Skeletal muscle cell (primary cell): ENCODE measurements around the gene ZBTB21.
A peak's percentile ranks its signal among the peaks of the same experiment; 100 is the strongest.

Source experiments
- DNase-seq: peaks from one replicate; pipeline ENCODE4 v3.0.0-alpha.2; 2010; ENCODE audit warnings: low read depth
- H3K4me3 ChIP-seq: 2 replicates; pipeline ENCODE4 v1.5.1; 2011; ENCODE audit warnings: low read depth, mild to moderate bottlenecking, control low read depth, low read length, moderate library complexity

Gene ZBTB21

GRCh38 chr21:42009831-42010506 lies at the start of gene ZBTB21:
Gene ZBTB21 (minus strand): TSS chr21:42010360. CDS start chr21:41994095, 16,265 bp downstream.
- peak within 1 kb of the TSS; percentile 71 for H3K4me3 ChIP-seq
- DNase-seq: peak; percentile 91

- no peak overlapping the region for H3K4me3 ChIP-seq
- no peak for DNase-seq
Observed at GRCh38 chr21:42059721-42060120, 49.6 kb upstream of the ZBTB21 start.

- no peak overlapping the region for H3K4me3 ChIP-seq
- no peak for DNase-seq
Observed at GRCh38 chr21:42059141-42059540, 49.0 kb upstream of the ZBTB21 start.

- DNase-seq: no peak
- H3K4me3 ChIP-seq: no peak overlapping the region
Observed at GRCh38 chr21:42058631-42059111, 48.5 kb upstream of the ZBTB21 start.

GRCh38 chr21:42057851-42058437 lies 47.8 kb upstream of the ZBTB21 start:
- H3K4me3 ChIP-seq: no peak overlapping the region
- DNase-seq: no peak

- no peak for DNase-seq
- H3K4me3 ChIP-seq: no peak overlapping the region
Observed at GRCh38 chr21:42056996-42057689, 47.0 kb upstream of the ZBTB21 start.

GRCh38 chr21:42056468-42056867 lies 46.3 kb upstream of the ZBTB21 start:
- no peak overlapping the region for H3K4me3 ChIP-seq

GRCh38 chr21:42055425-42055824 lies 45.3 kb upstream of the ZBTB21 start:
- DNase-seq: no peak
- H3K4me3 ChIP-seq: no peak overlapping the region

More at GRCh38 chr21:42056468-42056867, 46.3 kb upstream of the ZBTB21 start:
- no peak for DNase-seq

- no peak for DNase-seq
- no peak overlapping the region for H3K4me3 ChIP-seq
Observed at GRCh38 chr21:42051788-42052187, 41.6 kb upstream of the ZBTB21 start.

- no peak overlapping the region for H3K4me3 ChIP-seq
- DNase-seq: no peak
Observed at GRCh38 chr21:42049578-42050430, 39.6 kb upstream of the ZBTB21 start.

- no peak for DNase-seq
- no peak overlapping the region for H3K4me3 ChIP-seq
Observed at GRCh38 chr21:42048870-42049577, 38.9 kb upstream of the ZBTB21 start.

- DNase-seq: peak; percentile 90
- no peak overlapping the region for H3K4me3 ChIP-seq
Observed at GRCh38 chr21:42047821-42048613, 37.9 kb upstream of the ZBTB21 start.

GRCh38 chr21:42044871-42045495 lies 34.8 kb upstream of the ZBTB21 start:
- H3K4me3 ChIP-seq: no peak overlapping the region
- DNase-seq: no peak

- no peak for DNase-seq
- no peak overlapping the region for H3K4me3 ChIP-seq
Observed at GRCh38 chr21:42043961-42044360, 33.8 kb upstream of the ZBTB21 start.

- H3K4me3 ChIP-seq: no peak overlapping the region
- DNase-seq: no peak
Observed at GRCh38 chr21:42043201-42043895, 33.2 kb upstream of the ZBTB21 start.

- DNase-seq: no peak
- no peak overlapping the region for H3K4me3 ChIP-seq
Observed at GRCh38 chr21:42042651-42043050, 32.5 kb upstream of the ZBTB21 start.

GRCh38 chr21:42041711-42042110 lies 31.6 kb upstream of the ZBTB21 start:
- no peak overlapping the region for H3K4me3 ChIP-seq
- no peak for DNase-seq
